K562 (cell line): ENCODE data around the gene NUP188. TPM values are rescaled to one million over a fixed set of nuclear protein-coding genes. Genes with fewer than 3 reads are reported as not detected.
A peak's percentile ranks its signal among the peaks of the same experiment; 100 is the strongest.

ENCODE experiments used
- BRCA1 ChIP-seq, 2 experiments: fragments of 450-650 bp in 1 of 2; sonication (generic) in 1 of 2; formaldehyde crosslinking in 1 of 2; IDR thresholded peaks; 2 replicates each; pipeline versions ENCODE4 v1.5.0 to v1.6.1; 2017 to 2020; ENCODE audit warnings: mild to moderate bottlenecking in 1 of 2, missing genetic modification reagents in 1 of 2
- EGR1 ChIP-seq: fragments of 450-650 bp; conservative IDR thresholded peaks from 2 replicates; pipeline ENCODE4 v1.6.1; 2017; ENCODE audit warnings: mild to moderate bottlenecking
- MCM3 ChIP-seq: fragments of 450-650 bp; IDR thresholded peaks from 2 replicates; pipeline ENCODE4 v1.6.1; 2016
- POLR2B ChIP-seq: fragments of 450-650 bp; IDR thresholded peaks from 2 replicates; pipeline ENCODE4 v1.6.1; 2018; ENCODE audit warnings: low read depth; ENCODE audit not compliant: partially characterized antibody
- RBM17 ChIP-seq: fragments of 200-400 bp; formaldehyde crosslinking; IDR thresholded peaks from 2 replicates; pipeline ENCODE4 v1.6.1; 2017; ENCODE audit warnings: low read depth, mild to moderate bottlenecking, low read length, borderline replicate concordance
- SETDB1 ChIP-seq: IDR thresholded peaks from one replicate; pipeline ENCODE4 v1.6.1; 2012; ENCODE audit warnings: low read length, control low read depth, inconsistent platforms
- SMC3 ChIP-seq: conservative IDR thresholded peaks from 2 replicates; pipeline ENCODE4 v1.6.1; 2011; ENCODE audit warnings: low read depth, low read length, improper control_type of control experiment; ENCODE audit not compliant: insufficient read depth
- STAG1 ChIP-seq: sonication (generic); formaldehyde crosslinking; IDR thresholded peaks from 2 replicates; pipeline ENCODE4 v1.5.0; 2020; ENCODE audit warnings: missing genetic modification reagents, borderline replicate concordance
- TBL1XR1 ChIP-seq, 2 experiments: IDR thresholded peaks; 2 replicates each; pipeline ENCODE4 v1.6.1; 2012; ENCODE audit warnings: improper control_type of control experiment in 2 of 2, low read length in 2 of 2, mild to moderate bottlenecking in 1 of 2
- ZFPM2 ChIP-seq: fragments of 250-450 bp; sonication (Bioruptor Pico); IDR thresholded peaks from 2 replicates; pipeline ENCODE4 v1.5.1; 2022; ENCODE audit warnings: mild to moderate bottlenecking
- ZKSCAN3 ChIP-seq: fragments of 250-450 bp; sonication (Bioruptor Pico); IDR thresholded peaks from 2 replicates; pipeline ENCODE4 v1.4.0; 2020
- ZNF175 ChIP-seq: fragments of 200-800 bp; sonication (Bioruptor generic); IDR thresholded peaks from 2 replicates; pipeline ENCODE4 v1.6.1; 2016; ENCODE audit warnings: low read depth, mild to moderate bottlenecking, missing genetic modification characterization, missing compliant biosample characterization
- ZNF444 ChIP-seq: fragments of 250-450 bp; sonication (Bioruptor Pico); IDR thresholded peaks from 2 replicates; pipeline ENCODE4 v1.4.0; 2020; ENCODE audit warnings: mild to moderate bottlenecking, moderate library complexity
- ZNF445 ChIP-seq: fragments of 250-450 bp; sonication (Bioruptor Pico); IDR thresholded peaks from 2 replicates; pipeline ENCODE4 v1.4.0; 2020; ENCODE audit warnings: low read depth, mild to moderate bottlenecking, moderate library complexity
- polyA plus RNA-seq, 8 experiments: library from polyadenylated mRNA; depleted of rRNA in 4 of 8; stranded (reverse) in 5 of 8; unstranded in 3 of 8; fragments of >200 nt; fragmentation: Nextera tagmentation in 2 of 8; fragmentation: Illumina TruSeq in 1 of 8; extraction: Ambion mirVana in 2 of 8; extraction: Trizol in 1 of 8; gene quantifications; 2 replicates each; pipeline versions ENCODE4 v1.2.1 to v1.2.3, GENCODE V29; 2011 to 2014; ENCODE audit warnings: inconsistent platforms in 1 of 8, missing spikeins in 1 of 8
- total RNA-seq, 7 experiments: library from RNA; depleted of rRNA in 6 of 7; stranded (reverse); fragments of >200 nt in 6 of 7; fragmentation: Illumina TruSeq in 2 of 7; extraction: Trizol in 2 of 7; gene quantifications; 2 replicates each; pipeline versions ENCODE4 v1.2.1 to v1.2.3, GENCODE V29; 2011 to 2021; ENCODE audit warnings: low replicate concordance in 1 of 7
- TF ChIP-seq, protein P1 (sequence below), 2 experiments: fragments of 250-450 bp in 1 of 2; fragments of 450-650 bp in 1 of 2; sonication (Bioruptor Pico) in 1 of 2; IDR thresholded peaks; 2 replicates each; pipeline versions ENCODE4 v1.6.1 to v1.8.0; 2016 to 2021; ENCODE audit warnings: mild to moderate bottlenecking in 2 of 2, moderate library complexity in 2 of 2, missing compliant biosample characterization in 1 of 2, missing genetic modification characterization in 1 of 2
- TF ChIP-seq, protein P2 (sequence below): fragments of 250-450 bp; sonication (Bioruptor Pico); IDR thresholded peaks from 2 replicates; pipeline ENCODE4 v1.4.0; 2020; ENCODE audit warnings: mild to moderate bottlenecking, moderate library complexity
- TF ChIP-seq, protein P3 (sequence below): fragments of 450-650 bp; IDR thresholded peaks from 2 replicates; pipeline ENCODE4 v1.6.1; 2014; ENCODE audit warnings: low read depth, mild to moderate bottlenecking, moderate library complexity, borderline replicate concordance
- TF ChIP-seq, protein P4 (sequence below): sonication (generic); formaldehyde crosslinking; IDR thresholded peaks from 2 replicates; pipeline ENCODE4 v1.8.1; 2023; ENCODE audit warnings: mild to moderate bottlenecking, missing genetic modification reagents, moderate library complexity
- TF ChIP-seq, protein P5 (sequence below): fragments of 450-650 bp; formaldehyde crosslinking; conservative IDR thresholded peaks from 2 replicates; pipeline ENCODE4 v1.4.0; 2022; ENCODE audit warnings: mild to moderate bottlenecking, missing genetic modification characterization
- TF ChIP-seq, protein P6 (sequence below): sonication (generic); formaldehyde crosslinking; IDR thresholded peaks from 2 replicates; pipeline ENCODE4 v1.8.0; 2022; ENCODE audit warnings: mild to moderate bottlenecking, low read depth, missing genetic modification reagents

NUP188 gene
- total and polyA plus RNA-seq, 9 of the 15 experiments (the other 6 are each of a cell fraction or from before 2014, with no cell fraction given), result 11.7 to 135 (median 70.6) TPM

DNA sequence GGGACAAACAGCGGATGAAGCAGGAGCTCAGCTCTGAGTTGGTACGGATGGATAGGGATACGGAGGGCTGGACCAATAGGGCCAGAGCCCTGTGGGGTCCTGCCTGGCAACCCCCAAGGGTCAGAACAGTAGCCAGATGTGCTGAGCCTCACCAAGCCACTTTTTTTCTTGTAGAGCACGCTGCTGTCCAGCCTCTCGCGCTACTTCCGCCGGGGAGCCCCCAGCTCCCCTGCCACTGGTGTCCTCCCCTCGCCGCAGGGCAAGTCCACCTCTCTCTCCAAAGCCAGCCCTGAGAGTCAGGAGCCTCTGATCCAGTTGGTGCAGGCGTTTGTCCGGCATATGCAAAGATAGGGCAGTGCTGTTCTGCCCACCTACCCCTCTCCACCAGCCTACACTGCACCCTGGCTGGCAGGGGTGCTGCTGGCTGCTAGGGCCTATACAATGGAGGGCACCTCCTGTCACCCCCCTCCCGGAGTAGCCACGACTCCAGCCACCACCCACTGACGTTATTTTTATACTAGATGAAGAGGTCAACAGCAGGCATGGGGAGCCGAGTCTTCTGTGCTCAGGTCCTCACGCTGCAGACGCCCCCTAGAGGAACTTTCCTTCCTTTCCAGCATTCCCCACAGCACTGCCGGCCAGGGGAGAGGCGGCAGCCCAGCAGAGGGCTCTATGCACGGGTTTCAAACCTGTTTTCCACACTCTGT, 59.0 kb downstream of the NUP188 start (continued):
- TF ChIP-seq, protein P1, sequence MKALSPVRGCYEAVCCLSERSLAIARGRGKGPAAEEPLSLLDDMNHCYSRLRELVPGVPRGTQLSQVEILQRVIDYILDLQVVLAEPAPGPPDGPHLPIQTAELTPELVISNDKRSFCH (CRISPR knock-in tag; IDR thresholded peaks at IDR 0.05), result no peak
- TF ChIP-seq, protein P1 (tag; IDR thresholded peaks at IDR 0.05), result no peak
- no peak for TF ChIP-seq ZNF175 (CRISPR knock-in tag)
- TF ChIP-seq BRCA1 (IDR thresholded peaks at IDR 0.05), result no peak
- TF ChIP-seq BRCA1 (CRISPR knock-in tag; IDR thresholded peaks at IDR 0.05), result no peak
- no peak for TF ChIP-seq RBM17
- TF ChIP-seq SMC3, result peak; percentile 43; the same call in 1 of the 2 replicates
- TF ChIP-seq SETDB1, result no peak
- TF ChIP-seq, protein P2, sequence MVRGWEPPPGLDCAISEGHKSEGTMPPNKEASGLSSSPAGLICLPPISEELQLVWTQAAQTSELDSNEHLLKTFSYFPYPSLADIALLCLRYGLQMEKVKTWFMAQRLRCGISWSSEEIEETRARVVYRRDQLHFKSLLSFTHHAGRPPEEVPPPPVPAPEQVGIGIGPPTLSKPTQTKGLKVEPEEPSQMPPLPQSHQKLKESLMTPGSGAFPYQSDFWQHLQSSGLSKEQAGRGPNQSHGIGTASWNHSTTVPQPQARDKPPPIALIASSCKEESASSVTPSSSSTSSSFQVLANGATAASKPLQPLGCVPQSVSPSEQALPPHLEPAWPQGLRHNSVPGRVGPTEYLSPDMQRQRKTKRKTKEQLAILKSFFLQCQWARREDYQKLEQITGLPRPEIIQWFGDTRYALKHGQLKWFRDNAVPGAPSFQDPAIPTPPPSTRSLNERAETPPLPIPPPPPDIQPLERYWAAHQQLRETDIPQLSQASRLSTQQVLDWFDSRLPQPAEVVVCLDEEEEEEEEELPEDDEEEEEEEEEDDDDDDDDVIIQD, result no peak
- TF ChIP-seq, protein P3, sequence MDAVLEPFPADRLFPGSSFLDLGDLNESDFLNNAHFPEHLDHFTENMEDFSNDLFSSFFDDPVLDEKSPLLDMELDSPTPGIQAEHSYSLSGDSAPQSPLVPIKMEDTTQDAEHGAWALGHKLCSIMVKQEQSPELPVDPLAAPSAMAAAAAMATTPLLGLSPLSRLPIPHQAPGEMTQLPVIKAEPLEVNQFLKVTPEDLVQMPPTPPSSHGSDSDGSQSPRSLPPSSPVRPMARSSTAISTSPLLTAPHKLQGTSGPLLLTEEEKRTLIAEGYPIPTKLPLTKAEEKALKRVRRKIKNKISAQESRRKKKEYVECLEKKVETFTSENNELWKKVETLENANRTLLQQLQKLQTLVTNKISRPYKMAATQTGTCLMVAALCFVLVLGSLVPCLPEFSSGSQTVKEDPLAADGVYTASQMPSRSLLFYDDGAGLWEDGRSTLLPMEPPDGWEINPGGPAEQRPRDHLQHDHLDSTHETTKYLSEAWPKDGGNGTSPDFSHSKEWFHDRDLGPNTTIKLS, result no peak
- TF ChIP-seq, protein P4, sequence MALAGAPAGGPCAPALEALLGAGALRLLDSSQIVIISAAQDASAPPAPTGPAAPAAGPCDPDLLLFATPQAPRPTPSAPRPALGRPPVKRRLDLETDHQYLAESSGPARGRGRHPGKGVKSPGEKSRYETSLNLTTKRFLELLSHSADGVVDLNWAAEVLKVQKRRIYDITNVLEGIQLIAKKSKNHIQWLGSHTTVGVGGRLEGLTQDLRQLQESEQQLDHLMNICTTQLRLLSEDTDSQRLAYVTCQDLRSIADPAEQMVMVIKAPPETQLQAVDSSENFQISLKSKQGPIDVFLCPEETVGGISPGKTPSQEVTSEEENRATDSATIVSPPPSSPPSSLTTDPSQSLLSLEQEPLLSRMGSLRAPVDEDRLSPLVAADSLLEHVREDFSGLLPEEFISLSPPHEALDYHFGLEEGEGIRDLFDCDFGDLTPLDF (CRISPR knock-in tag), result no peak
- TF ChIP-seq, protein P5, sequence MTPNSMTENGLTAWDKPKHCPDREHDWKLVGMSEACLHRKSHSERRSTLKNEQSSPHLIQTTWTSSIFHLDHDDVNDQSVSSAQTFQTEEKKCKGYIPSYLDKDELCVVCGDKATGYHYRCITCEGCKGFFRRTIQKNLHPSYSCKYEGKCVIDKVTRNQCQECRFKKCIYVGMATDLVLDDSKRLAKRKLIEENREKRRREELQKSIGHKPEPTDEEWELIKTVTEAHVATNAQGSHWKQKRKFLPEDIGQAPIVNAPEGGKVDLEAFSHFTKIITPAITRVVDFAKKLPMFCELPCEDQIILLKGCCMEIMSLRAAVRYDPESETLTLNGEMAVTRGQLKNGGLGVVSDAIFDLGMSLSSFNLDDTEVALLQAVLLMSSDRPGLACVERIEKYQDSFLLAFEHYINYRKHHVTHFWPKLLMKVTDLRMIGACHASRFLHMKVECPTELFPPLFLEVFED (CRISPR knock-in tag), result no peak
- no peak for TF ChIP-seq ZKSCAN3
- TF ChIP-seq POLR2B, result peak; percentile 44
- no peak for TF ChIP-seq MCM3
- no peak for TF ChIP-seq ZFPM2
- TF ChIP-seq ZNF445 (CRISPR knock-in tag), result no peak
- no peak for TF ChIP-seq EGR1
- TF ChIP-seq ZNF444 (CRISPR knock-in tag), result no peak
- TF ChIP-seq, protein P6, sequence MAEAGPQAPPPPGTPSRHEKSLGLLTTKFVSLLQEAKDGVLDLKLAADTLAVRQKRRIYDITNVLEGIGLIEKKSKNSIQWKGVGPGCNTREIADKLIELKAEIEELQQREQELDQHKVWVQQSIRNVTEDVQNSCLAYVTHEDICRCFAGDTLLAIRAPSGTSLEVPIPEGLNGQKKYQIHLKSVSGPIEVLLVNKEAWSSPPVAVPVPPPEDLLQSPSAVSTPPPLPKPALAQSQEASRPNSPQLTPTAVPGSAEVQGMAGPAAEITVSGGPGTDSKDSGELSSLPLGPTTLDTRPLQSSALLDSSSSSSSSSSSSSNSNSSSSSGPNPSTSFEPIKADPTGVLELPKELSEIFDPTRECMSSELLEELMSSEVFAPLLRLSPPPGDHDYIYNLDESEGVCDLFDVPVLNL (CRISPR knock-in tag), result no peak
- TF ChIP-seq STAG1 (CRISPR knock-in tag), result peak; percentile 19; the same call in 1 of the 2 replicates
- TF ChIP-seq TBL1XR1 (IDR thresholded peaks at IDR 0.05; ENCODE audit: low read length in 2 of 2), result no peak
